GM23248 (cell line): ENCODE results near the gene GPR139.

Experiments used
- EZH2 ChIP-seq: fragments of 200-600 bp; sonication (generic); IDR thresholded peaks from 2 replicates; pipeline ENCODE4 v1.6.1; 2018; ENCODE audit warnings: antibody characterized with exemption, mild to moderate bottlenecking; ENCODE audit not compliant: insufficient read depth, poor library complexity, severe bottlenecking
- EZH2phosphoT487 ChIP-seq: fragments of 200-600 bp; sonication (generic); IDR thresholded peaks from 2 replicates; pipeline ENCODE4 v1.6.1; 2018; ENCODE audit warnings: antibody characterized with exemption, moderate library complexity, mild to moderate bottlenecking, low read depth; ENCODE audit not compliant: insufficient read depth

DNA sequence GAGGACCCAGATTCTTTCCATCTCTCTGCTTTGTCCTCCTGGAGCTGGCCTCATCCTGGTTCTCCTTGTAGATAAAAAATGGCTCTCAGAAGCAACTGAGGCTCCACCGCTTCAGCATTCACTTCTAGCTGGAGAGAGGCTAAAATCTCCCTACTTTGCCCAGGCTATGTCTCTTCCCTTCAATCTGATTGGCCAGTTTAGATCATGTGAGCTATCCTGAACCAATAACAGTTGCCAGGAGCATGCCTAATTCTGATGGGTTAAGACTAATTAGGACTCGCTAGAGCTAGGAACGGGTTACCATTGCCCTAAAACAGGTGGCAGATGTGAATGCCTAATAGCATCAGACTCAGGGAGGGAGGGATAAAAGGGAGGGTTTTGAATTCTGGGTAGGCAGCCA is 89.6 kb downstream of the GPR139 start:
- TF ChIP-seq EZH2 = no peak
- TF ChIP-seq EZH2phosphoT487 = no peak
